SKM-1 (cell line): ENCODE measurements around the gene CRTAP.
"Not testable (repeated sequence)": the region's sequence is repeated elsewhere in the genome, so short reads cannot be mapped to it uniquely, and the experiment has no call there.

Experiments
- DNase-seq: peaks from one replicate; lab custom pipeline; 2025; ENCODE audit not compliant: unreplicated experiment; lab: John Stamatoyannopoulos, UW

The CRTAP gene

GRCh38 chr3:33099109-33099645, 14.6 kb upstream of the CRTAP start:
- DNase-seq = no peak

GRCh38 chr3:33099701-33100100, 14.1 kb upstream of the CRTAP start:
- DNase-seq = no peak

- no peak for DNase-seq
Observed at GRCh38 chr3:33100229-33100628, 13.6 kb upstream of the CRTAP start.

- DNase-seq = no peak
Observed at GRCh38 chr3:33103034-33103433, 10.8 kb upstream of the CRTAP start.

GRCh38 chr3:33103480-33103879, 10.3 kb upstream of the CRTAP start:
- no peak for DNase-seq

GRCh38 chr3:33104803-33105202, 9.0 kb upstream of the CRTAP start:
- no peak for DNase-seq

GRCh38 chr3:33105341-33105948, 8.4 kb upstream of the CRTAP start:
- DNase-seq = peak; percentile 45

- not testable (repeated sequence) for DNase-seq
Observed at GRCh38 chr3:33106854-33107253, 7.0 kb upstream of the CRTAP start.

- no peak for DNase-seq
Observed at GRCh38 chr3:33111581-33111980, 2.2 kb upstream of the CRTAP start.

GRCh38 chr3:33114622-33115023, 809 bp downstream of the CRTAP start:
- DNase-seq = no peak

GRCh38 chr3:33115024-33115768, 1.4 kb downstream of the CRTAP start:
- peak; percentile 89 for DNase-seq

GRCh38 chr3:33117461-33117860, 3.6 kb downstream of the CRTAP start:
- no peak for DNase-seq

- DNase-seq = no peak
Observed at GRCh38 chr3:33119891-33120290, 6.1 kb downstream of the CRTAP start.

GRCh38 chr3:33122991-33123390, 9.2 kb downstream of the CRTAP start:
- DNase-seq = no peak

GRCh38 chr3:33124638-33125037, 10.8 kb downstream of the CRTAP start:
- DNase-seq = no peak

GRCh38 chr3:33125840-33126239, 12.0 kb downstream of the CRTAP start:
- no peak for DNase-seq

GRCh38 chr3:33128706-33129105, 14.9 kb downstream of the CRTAP start:
- DNase-seq = no peak

GRCh38 chr3:33130144-33130543, 16.3 kb downstream of the CRTAP start:
- DNase-seq = no peak

GRCh38 chr3:33131331-33132018, 17.7 kb downstream of the CRTAP start:
- peak; percentile 56 for DNase-seq

- DNase-seq = no peak
Observed at GRCh38 chr3:33132019-33132360, 18.2 kb downstream of the CRTAP start.

- no peak for DNase-seq
Observed at GRCh38 chr3:33134026-33134625, 20.3 kb downstream of the CRTAP start.

- DNase-seq = no peak
Observed at GRCh38 chr3:33137691-33138090, 23.9 kb downstream of the CRTAP start.
